Endothelial cell (in vitro differentiated cells): ENCODE data around the gene HCRTR1. TPM values are rescaled to one million over a fixed set of nuclear protein-coding genes. Genes with fewer than 3 reads are reported as not detected.

ENCODE experiments used
- DNase-seq: peaks from one replicate; pipeline ENCODE4 v3.0.0; 2021; ENCODE audit warnings: low spot score
- H3K27ac Mint-ChIP-seq: one replicate; pipeline ENCODE4 v1.8.0; 2021; ENCODE audit warnings: mixed read lengths, inconsistent platforms; ENCODE audit not compliant: unreplicated experiment
- H3K27me3 Mint-ChIP-seq: one replicate; pipeline ENCODE4 v1.8.0; 2021; ENCODE audit warnings: mild to moderate bottlenecking, moderate library complexity, mixed read lengths, inconsistent platforms; ENCODE audit not compliant: unreplicated experiment
- H3K36me3 Mint-ChIP-seq: one replicate; pipeline ENCODE4 v1.8.0; 2021; ENCODE audit warnings: mild to moderate bottlenecking, low read depth, mixed read lengths, inconsistent platforms; ENCODE audit not compliant: unreplicated experiment
- H3K4me1 Mint-ChIP-seq: one replicate; pipeline ENCODE4 v1.8.0; 2021; ENCODE audit warnings: mild to moderate bottlenecking, mixed read lengths, inconsistent platforms; ENCODE audit not compliant: unreplicated experiment
- H3K4me3 Mint-ChIP-seq: one replicate; pipeline ENCODE4 v1.8.0; 2021; ENCODE audit warnings: mild to moderate bottlenecking, mixed read lengths, inconsistent platforms; ENCODE audit not compliant: unreplicated experiment
- H3K9me3 Mint-ChIP-seq: one replicate; pipeline ENCODE4 v1.8.0; 2021; ENCODE audit warnings: mixed read lengths, inconsistent platforms; ENCODE audit not compliant: unreplicated experiment
- total RNA-seq: library from RNA; stranded (reverse); fragmentation: NEBNext Ultra II Directional; extraction: Animal tissue kit (Norgen Biotek cat#: 25700); gene quantifications from one replicate; pipeline ENCODE4 v1.2.1, GENCODE V29; 2021; ENCODE audit not compliant: unreplicated experiment
- TF ChIP-seq, protein P1 (sequence below): fragments of 200-600 bp; sonication (generic); IDR thresholded peaks from one replicate; pipeline ENCODE4 v1.5.0; 2021; ENCODE audit warnings: antibody characterized with exemption; ENCODE audit not compliant: unreplicated experiment

Gene HCRTR1
- total RNA-seq, 1 donor from 2014 or later: not detected

DNA sequence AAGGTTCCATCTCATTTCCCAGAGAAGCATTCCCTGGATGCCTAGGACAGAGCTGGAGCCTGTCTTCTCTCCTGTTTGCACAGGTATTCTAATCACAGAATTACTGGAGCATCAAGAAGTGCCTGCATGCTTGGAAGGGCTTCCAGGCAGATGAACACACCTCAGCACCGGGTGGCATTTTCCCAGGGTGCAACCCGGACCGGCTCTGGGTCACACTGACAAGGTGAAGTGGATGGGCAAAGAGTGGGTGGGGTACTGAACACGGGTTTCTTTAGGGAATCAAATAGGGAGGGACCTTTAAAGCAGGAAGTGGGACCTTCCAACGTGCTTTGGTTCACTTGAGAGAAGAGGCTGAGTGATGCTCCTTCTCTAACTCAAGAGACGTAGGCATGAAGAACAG, 34.3 kb downstream of the HCRTR1 start:
- Mint-ChIP-seq H3K27me3 (peaks cover 6% of the 10 kb centered on the region), H3K4me3 (no peak overlapping the region), H3K27ac (no peak overlapping the region), H3K36me3 (no peaks in the 10 kb centered on the region), H3K4me1 (peaks cover 12% of the 10 kb centered on the region), H3K9me3 (no peaks in the 10 kb centered on the region)
- TF ChIP-seq, protein P1, sequence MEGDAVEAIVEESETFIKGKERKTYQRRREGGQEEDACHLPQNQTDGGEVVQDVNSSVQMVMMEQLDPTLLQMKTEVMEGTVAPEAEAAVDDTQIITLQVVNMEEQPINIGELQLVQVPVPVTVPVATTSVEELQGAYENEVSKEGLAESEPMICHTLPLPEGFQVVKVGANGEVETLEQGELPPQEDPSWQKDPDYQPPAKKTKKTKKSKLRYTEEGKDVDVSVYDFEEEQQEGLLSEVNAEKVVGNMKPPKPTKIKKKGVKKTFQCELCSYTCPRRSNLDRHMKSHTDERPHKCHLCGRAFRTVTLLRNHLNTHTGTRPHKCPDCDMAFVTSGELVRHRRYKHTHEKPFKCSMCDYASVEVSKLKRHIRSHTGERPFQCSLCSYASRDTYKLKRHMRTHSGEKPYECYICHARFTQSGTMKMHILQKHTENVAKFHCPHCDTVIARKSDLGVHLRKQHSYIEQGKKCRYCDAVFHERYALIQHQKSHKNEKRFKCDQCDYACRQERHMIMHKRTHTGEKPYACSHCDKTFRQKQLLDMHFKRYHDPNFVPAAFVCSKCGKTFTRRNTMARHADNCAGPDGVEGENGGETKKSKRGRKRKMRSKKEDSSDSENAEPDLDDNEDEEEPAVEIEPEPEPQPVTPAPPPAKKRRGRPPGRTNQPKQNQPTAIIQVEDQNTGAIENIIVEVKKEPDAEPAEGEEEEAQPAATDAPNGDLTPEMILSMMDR: no peak
- no peak for DNase-seq

DNA sequence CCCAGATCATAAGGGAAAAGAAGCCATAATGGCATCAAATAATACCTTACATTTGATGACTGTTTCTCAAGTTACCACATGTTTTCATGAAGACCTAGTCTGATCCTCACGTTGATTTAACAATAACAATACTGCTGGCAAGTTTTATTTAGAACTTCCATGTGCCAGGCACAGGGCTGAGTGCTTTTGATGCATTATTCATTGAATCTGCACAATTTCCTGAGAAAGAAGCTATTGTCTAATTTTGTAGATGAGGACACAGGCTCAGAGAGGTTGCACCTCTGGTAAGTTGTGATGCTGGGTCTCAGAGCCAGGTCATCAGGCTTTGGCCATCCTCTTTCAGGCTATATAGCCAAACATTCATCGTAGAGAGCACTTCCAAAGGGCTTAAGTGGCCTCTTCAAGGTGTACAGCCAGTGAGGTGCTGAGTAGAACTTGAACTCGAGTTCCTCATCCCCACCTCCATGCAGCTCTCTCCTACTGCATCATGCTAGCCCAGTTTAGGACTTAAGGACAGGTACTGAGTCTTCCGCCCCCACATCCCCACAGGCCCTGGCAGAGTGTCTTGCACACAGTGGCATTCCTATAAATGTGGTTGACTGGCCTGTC, 35.5 kb downstream of the HCRTR1 start:
- H3K4me1 Mint-ChIP-seq: peaks cover 12% of the 10 kb centered on the region
- H3K9me3 Mint-ChIP-seq: no peaks in the 10 kb centered on the region
- no peak overlapping the region for H3K27ac Mint-ChIP-seq
- peaks cover 3% of the 10 kb centered on the region for H3K36me3 Mint-ChIP-seq
- no peak overlapping the region for H3K4me3 Mint-ChIP-seq
- H3K27me3 Mint-ChIP-seq: peaks cover 8% of the 10 kb centered on the region
- DNase-seq: no peak
- TF ChIP-seq, protein P1: no peak

DNA sequence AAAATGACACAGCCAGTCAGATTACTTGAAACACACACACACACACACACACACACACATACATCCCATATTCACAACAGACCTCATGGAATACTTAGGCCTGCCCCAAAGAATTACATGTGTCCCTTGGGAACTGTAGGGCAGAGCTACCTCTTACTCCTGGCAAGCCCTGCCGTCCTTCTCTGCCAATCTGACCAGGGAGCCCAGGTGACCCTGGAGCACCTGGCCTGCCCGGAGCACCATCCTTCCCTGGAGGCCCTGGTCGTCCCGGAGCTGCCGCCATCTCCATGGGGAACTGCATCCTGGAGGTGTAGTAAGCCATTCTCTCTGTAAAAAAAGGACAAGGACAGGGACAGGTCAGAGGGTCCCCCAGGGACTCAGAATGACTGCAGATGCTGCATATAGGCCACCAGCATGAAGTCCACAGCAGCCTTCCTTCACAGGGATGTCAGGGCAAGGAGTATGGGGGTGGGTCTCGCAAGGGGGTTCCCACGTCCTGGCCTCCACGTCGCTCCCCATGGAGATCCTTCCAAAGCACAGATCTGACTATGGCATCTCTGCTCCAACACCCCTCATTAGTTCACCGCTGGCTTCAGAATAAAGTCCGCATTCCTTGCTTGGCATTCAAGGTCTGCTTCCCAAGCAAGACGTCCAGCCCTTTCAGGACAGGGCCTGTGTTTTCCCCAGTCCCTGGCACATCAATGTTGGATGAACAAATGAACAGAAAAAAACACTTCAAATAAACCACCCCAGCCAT, 36.4 kb downstream of the HCRTR1 start:
- Mint-ChIP-seq H3K4me3 (no peak overlapping the region), H3K27ac (no peak overlapping the region), H3K36me3 (peaks cover 3% of the 10 kb centered on the region), H3K27me3 (peaks cover 8% of the 10 kb centered on the region), H3K4me1 (peaks cover 5% of the 10 kb centered on the region), H3K9me3 (no peaks in the 10 kb centered on the region)
- no peak for DNase-seq
- TF ChIP-seq, protein P1: no peak

DNA sequence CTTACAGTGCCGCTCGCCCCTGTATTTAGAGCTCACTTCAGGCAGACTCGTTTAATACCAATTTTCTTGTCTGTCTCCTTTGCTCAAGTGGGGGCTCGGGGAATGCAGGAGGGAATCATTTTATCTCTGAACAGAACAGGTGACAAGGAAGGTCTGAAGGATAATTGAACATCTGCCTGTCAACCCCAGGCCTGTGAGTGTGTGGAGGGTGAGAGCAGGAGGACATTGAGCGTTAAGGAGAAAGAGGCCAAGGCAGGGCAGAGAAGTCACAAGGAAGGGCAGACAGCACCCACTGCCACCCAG, 36.9 kb downstream of the HCRTR1 start:
- Mint-ChIP-seq H3K4me3 (no peak overlapping the region), H3K4me1 (peaks cover 5% of the 10 kb centered on the region), H3K27me3 (peaks cover 8% of the 10 kb centered on the region), H3K36me3 (peaks cover 3% of the 10 kb centered on the region), H3K9me3 (no peaks in the 10 kb centered on the region), H3K27ac (no peak overlapping the region)
- DNase-seq: no peak
- TF ChIP-seq, protein P1: no peak

DNA sequence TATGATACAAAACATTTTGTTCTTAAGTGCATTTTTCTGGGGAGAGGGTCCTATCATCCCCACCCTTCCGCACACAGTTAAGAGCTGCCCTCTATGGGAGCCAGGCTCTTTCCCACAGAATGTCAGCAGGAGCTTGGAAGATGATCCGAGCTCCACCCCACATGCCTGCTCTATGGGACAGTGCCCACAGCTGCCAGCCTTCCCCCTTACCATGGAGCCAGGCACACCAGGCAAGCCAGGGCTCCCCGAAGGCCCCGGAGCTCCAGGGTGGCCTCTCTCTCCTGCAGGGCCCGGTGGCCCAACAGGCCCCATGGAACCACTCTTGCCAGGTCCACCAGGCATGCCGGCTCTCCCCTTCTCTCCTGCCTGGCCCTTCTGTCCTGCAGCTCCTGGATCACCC, 37.6 kb downstream of the HCRTR1 start:
- H3K27ac Mint-ChIP-seq: no peak overlapping the region
- DNase-seq: no peak
- peaks cover 5% of the 10 kb centered on the region for H3K4me1 Mint-ChIP-seq
- peaks cover 3% of the 10 kb centered on the region for H3K36me3 Mint-ChIP-seq
- H3K9me3 Mint-ChIP-seq: no peaks in the 10 kb centered on the region
- peaks cover 10% of the 10 kb centered on the region for H3K27me3 Mint-ChIP-seq
- TF ChIP-seq, protein P1: no peak
- H3K4me3 Mint-ChIP-seq: no peak overlapping the region
